Vagina (tissue), 2 donors: ENCODE data around the gene PDE4D. TPM values are rescaled to one million over a fixed set of nuclear protein-coding genes. Genes with fewer than 3 reads are reported as not detected.

Experiments used
- DNase-seq, 2 donors: peaks; one replicate each; pipeline ENCODE4 v3.0.0-alpha.2; 2017; ENCODE audit errors: extremely low spot score in 2 of 2
- H3K27ac ChIP-seq: fragments of 200-600 bp; sonication (generic); one replicate; pipeline ENCODE4 v1.5.1; 2019
- H3K27me3 ChIP-seq: fragments of 200-600 bp; sonication (generic); one replicate; pipeline ENCODE4 v1.5.1; 2019
- H3K36me3 ChIP-seq, 2 donors: fragments of 200-600 bp; sonication (generic); one replicate each; pipeline ENCODE4 v1.5.1; 2017 to 2019
- H3K4me1 ChIP-seq: fragments of 200-600 bp; sonication (generic); one replicate; pipeline ENCODE4 v1.5.1; 2019
- H3K4me3 ChIP-seq, 2 donors: fragments of 200-600 bp; sonication (generic); 1 replicate in 1 of 2; 2 replicates in 1 of 2; pipeline ENCODE4 v1.5.1; 2016 to 2019
- H3K9me3 ChIP-seq: fragments of 200-600 bp; sonication (generic); one replicate; pipeline ENCODE4 v1.5.1; 2019
- CTCF ChIP-seq, 3 experiments: fragments of 450-650 bp in 2 of 3; fragments of 200-600 bp in 1 of 3; sonication (generic) in 1 of 3; IDR thresholded peaks; one replicate each; pipeline ENCODE4 v1.5.1; 2017 to 2019; ENCODE audit warnings: antibody characterized with exemption in 3 of 3, mild to moderate bottlenecking in 2 of 3, moderate library complexity in 2 of 3
- POLR2A ChIP-seq, 2 donors: fragments of 450-650 bp; IDR thresholded peaks; one replicate each; pipeline ENCODE4 v1.6.1; 2017; ENCODE audit warnings: antibody characterized with exemption in 2 of 2, mild to moderate bottlenecking in 2 of 2, moderate library complexity in 2 of 2
- POLR2AphosphoS5 ChIP-seq, 2 donors: sonication (generic); formaldehyde crosslinking; IDR thresholded peaks; one replicate each; pipeline ENCODE4 v1.9.0; 2017; ENCODE audit warnings: antibody characterized with exemption in 2 of 2, mild to moderate bottlenecking in 2 of 2, low read depth in 1 of 2; ENCODE audit not compliant: insufficient read depth in 1 of 2
- intact Hi-C: fragments of 100-400 bp; cut with DNase I; formaldehyde crosslinking; loops from one replicate; pipeline ENCODE4 v1.15.1; 2023
- total RNA-seq: library from RNA; depleted of rRNA; stranded (reverse); fragments of >200 nt; gene quantifications from one replicate; pipeline ENCODE4 v1.2.3, GENCODE V29; 2016

PDE4D gene
- total RNA-seq, 1 donor from 2014 or later, result 86.9 TPM

GRCh38 chr5:59142927-59143326 lies 750.6 kb downstream of the PDE4D start:
- intact Hi-C loops, result no loop called here
- DNase-seq, result no peak
- TF ChIP-seq POLR2A (IDR thresholded peaks at IDR 0.05) (no peak), POLR2AphosphoS5 (IDR thresholded peaks at IDR 0.05; ENCODE audit: insufficient read depth in 1 of 2, low read depth in 1 of 2) (no peak), CTCF (IDR thresholded peaks at IDR 0.05) (no peak)
- Histone ChIP-seq H3K27me3 (no peaks in the 10 kb centered on the region), H3K4me1 (no peaks in the 10 kb centered on the region), H3K36me3 (no peaks in the 10 kb centered on the region), H3K27ac (no peak overlapping the region), H3K9me3 (no peaks in the 10 kb centered on the region), H3K4me3 (no peak overlapping the region)

GRCh38 chr5:59142138-59142537 lies 751.4 kb downstream of the PDE4D start:
- Histone ChIP-seq H3K27me3 (no peaks in the 10 kb centered on the region), H3K27ac (no peak overlapping the region), H3K4me1 (no peaks in the 10 kb centered on the region), H3K4me3 (no peak overlapping the region), H3K9me3 (no peaks in the 10 kb centered on the region), H3K36me3 (no peaks in the 10 kb centered on the region)
- no peak for TF ChIP-seq CTCF (IDR thresholded peaks at IDR 0.05)
- TF ChIP-seq POLR2A (IDR thresholded peaks at IDR 0.05), result no peak
- TF ChIP-seq POLR2AphosphoS5 (IDR thresholded peaks at IDR 0.05; ENCODE audit: insufficient read depth in 1 of 2, low read depth in 1 of 2), result no peak
- no peak for DNase-seq
- intact Hi-C loops, result no loop called here

- intact Hi-C loops, result no loop called here
- TF ChIP-seq CTCF (IDR thresholded peaks at IDR 0.05), result no peak
- no peak for TF ChIP-seq POLR2AphosphoS5 (IDR thresholded peaks at IDR 0.05; ENCODE audit: insufficient read depth in 1 of 2, low read depth in 1 of 2)
- TF ChIP-seq POLR2A (IDR thresholded peaks at IDR 0.05), result no peak
- H3K27me3 ChIP-seq, result no peaks in the 10 kb centered on the region
Observed at GRCh38 chr5:59140133-59140532, 753.4 kb downstream of the PDE4D start.

GRCh38 chr5:59139695-59140094 lies 753.8 kb downstream of the PDE4D start:
- no peaks in the 10 kb centered on the region for H3K27me3 ChIP-seq
- TF ChIP-seq POLR2A (IDR thresholded peaks at IDR 0.05), result no peak
- TF ChIP-seq CTCF (IDR thresholded peaks at IDR 0.05), result no peak
- no peak for TF ChIP-seq POLR2AphosphoS5 (IDR thresholded peaks at IDR 0.05; ENCODE audit: insufficient read depth in 1 of 2, low read depth in 1 of 2)
- peaks cover 9% of the 10 kb centered on the region for H3K4me1 ChIP-seq
- DNase-seq, result no peak
- H3K9me3 ChIP-seq, result no peaks in the 10 kb centered on the region
- intact Hi-C loops, result no loop called here
- no peak overlapping the region for H3K4me3 ChIP-seq
- no peak overlapping the region for H3K27ac ChIP-seq
- no peaks in the 10 kb centered on the region for H3K36me3 ChIP-seq

More at GRCh38 chr5:59140133-59140532, 753.4 kb downstream of the PDE4D start:
- Histone ChIP-seq H3K9me3 (no peaks in the 10 kb centered on the region), H3K36me3 (no peaks in the 10 kb centered on the region), H3K4me1 (peaks cover 4% of the 10 kb centered on the region), H3K27ac (no peak overlapping the region), H3K4me3 (no peak overlapping the region)
- no peak for DNase-seq

GRCh38 chr5:59138509-59138908 lies 755.0 kb downstream of the PDE4D start:
- TF ChIP-seq POLR2AphosphoS5 (IDR thresholded peaks at IDR 0.05; ENCODE audit: insufficient read depth in 1 of 2, low read depth in 1 of 2) (no peak), POLR2A (IDR thresholded peaks at IDR 0.05) (no peak), CTCF (IDR thresholded peaks at IDR 0.05) (no peak)
- Histone ChIP-seq H3K36me3 (no peaks in the 10 kb centered on the region), H3K4me1 (peaks cover 21% of the 10 kb centered on the region), H3K27me3 (no peaks in the 10 kb centered on the region), H3K9me3 (no peaks in the 10 kb centered on the region), H3K4me3 (no peak overlapping the region), H3K27ac (no peak overlapping the region)
- DNase-seq, result no peak
- intact Hi-C loops, result no loop called here
